Epithelial cell of esophagus (primary cell): ENCODE results near the gene MTFMT.

Source experiments
- DNase-seq: peaks from one replicate; pipeline ENCODE4 v3.0.0; 2010; ENCODE audit warnings: low read depth
- H3K4me3 ChIP-seq: 2 replicates; pipeline ENCODE4 v1.5.1; 2011; ENCODE audit warnings: mild to moderate bottlenecking, low read length, control low read depth
- TF ChIP-seq, protein P1 (sequence below): IDR thresholded peaks from 2 replicates; pipeline ENCODE4 v1.5.1; 2011; ENCODE audit warnings: low read depth, mild to moderate bottlenecking, low read length, control low read depth, inconsistent platforms; ENCODE audit not compliant: insufficient read depth; ENCODE audit errors: missing control alignments

The MTFMT gene

DNA sequence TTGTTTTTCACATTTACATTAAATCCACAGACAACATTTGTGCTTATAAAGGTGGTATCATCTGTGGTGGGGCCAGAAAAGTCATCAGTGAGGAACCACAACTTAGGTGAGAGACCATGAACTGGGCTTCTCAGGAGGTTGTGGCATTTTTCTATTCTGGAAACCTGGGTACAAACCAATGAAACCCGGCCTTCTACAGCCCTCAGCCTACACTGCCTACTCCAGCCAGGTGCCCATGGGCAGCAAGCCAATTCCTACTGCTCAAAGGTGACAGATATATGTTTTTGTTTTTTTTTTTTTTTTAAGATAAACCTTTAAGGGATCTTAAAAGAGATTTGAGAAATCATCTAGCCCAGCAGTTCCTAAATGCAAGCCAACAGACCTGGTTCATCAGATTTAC, 60.0 kb downstream of the MTFMT start:
- TF ChIP-seq, protein P1, sequence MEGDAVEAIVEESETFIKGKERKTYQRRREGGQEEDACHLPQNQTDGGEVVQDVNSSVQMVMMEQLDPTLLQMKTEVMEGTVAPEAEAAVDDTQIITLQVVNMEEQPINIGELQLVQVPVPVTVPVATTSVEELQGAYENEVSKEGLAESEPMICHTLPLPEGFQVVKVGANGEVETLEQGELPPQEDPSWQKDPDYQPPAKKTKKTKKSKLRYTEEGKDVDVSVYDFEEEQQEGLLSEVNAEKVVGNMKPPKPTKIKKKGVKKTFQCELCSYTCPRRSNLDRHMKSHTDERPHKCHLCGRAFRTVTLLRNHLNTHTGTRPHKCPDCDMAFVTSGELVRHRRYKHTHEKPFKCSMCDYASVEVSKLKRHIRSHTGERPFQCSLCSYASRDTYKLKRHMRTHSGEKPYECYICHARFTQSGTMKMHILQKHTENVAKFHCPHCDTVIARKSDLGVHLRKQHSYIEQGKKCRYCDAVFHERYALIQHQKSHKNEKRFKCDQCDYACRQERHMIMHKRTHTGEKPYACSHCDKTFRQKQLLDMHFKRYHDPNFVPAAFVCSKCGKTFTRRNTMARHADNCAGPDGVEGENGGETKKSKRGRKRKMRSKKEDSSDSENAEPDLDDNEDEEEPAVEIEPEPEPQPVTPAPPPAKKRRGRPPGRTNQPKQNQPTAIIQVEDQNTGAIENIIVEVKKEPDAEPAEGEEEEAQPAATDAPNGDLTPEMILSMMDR: no peak
- DNase-seq: no peak
- H3K4me3 ChIP-seq: no peak overlapping the region

GRCh38 chr15:64961013-64961412, 68.4 kb downstream of the MTFMT start:
- TF ChIP-seq, protein P1: no peak
- DNase-seq: no peak

DNA sequence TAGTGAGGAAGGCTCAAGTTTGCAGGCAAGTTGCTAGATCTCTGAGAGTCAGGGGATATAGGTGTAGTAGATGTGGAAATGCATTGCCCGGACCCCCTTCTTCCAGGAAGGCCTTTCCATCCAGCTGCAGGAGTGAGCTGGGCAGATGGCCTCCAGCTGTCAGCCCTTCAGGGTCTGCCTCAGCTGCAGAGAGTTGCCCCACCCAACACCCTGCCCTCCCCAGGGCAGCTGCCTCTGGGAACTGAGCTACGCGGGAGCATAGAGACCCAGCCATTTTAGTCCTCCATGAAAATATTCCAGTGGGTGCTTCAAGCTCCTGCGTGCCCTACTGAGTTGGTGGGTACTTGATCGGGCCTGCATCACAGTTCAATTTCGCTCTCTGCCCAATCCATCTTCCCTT, 69.3 kb downstream of the MTFMT start:
- TF ChIP-seq, protein P1: no peak
- no peak for DNase-seq
- H3K4me3 ChIP-seq: no peak overlapping the region

More at GRCh38 chr15:64961013-64961412, 68.4 kb downstream of the MTFMT start:
- H3K4me3 ChIP-seq: no peak overlapping the region

DNA sequence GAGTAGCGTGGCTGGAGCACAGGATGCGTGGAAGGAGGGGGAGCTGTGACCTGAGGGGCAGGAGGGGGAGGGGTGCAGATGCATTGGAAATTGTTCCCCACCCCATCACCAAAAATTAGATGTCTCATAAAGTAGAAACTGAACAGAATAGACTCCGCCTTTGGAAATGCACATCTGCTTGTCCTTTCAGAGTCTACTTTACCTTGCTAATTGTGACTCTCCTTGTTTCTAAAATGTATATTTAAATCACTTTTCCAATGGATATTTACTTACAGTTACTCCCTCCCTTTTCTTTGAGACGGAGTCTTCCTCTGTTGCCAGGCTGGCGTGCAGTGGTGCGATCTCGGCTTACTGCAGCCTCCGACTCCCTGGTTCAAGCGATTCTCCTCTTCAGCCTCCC, 70.3 kb downstream of the MTFMT start:
- TF ChIP-seq, protein P1: no peak
- DNase-seq: no peak
- no peak overlapping the region for H3K4me3 ChIP-seq

- no peak for DNase-seq
- TF ChIP-seq, protein P1: no peak
- no peak overlapping the region for H3K4me3 ChIP-seq
Measured at GRCh38 chr15:64954395-64954794, 75.0 kb downstream of the MTFMT start.

- no peak for DNase-seq
- TF ChIP-seq, protein P1: no peak
- no peak overlapping the region for H3K4me3 ChIP-seq
Measured at GRCh38 chr15:64951777-64952418, 77.5 kb downstream of the MTFMT start.
